GM12874 (cell line): ENCODE results near the gene NRSN2.

Source experiments
- CTCF ChIP-seq: IDR thresholded peaks from 2 replicates; pipeline ENCODE4 v1.5.1; 2011; ENCODE audit warnings: low read depth, mild to moderate bottlenecking, control low read depth, low read length, moderate library complexity; ENCODE audit not compliant: insufficient read depth

Gene NRSN2

GRCh38 chr20:370151-370600 is 23.3 kb downstream of the NRSN2 start:
- TF ChIP-seq CTCF: no peak

- TF ChIP-seq CTCF: no peak
Measured at GRCh38 chr20:370977-371754, 24.3 kb downstream of the NRSN2 start.

GRCh38 chr20:371755-372542 is 25.0 kb downstream of the NRSN2 start:
- TF ChIP-seq CTCF: no peak

GRCh38 chr20:373171-373890 is 26.4 kb downstream of the NRSN2 start:
- TF ChIP-seq CTCF: no peak

- TF ChIP-seq CTCF: no peak
Measured at GRCh38 chr20:375265-375889, 28.5 kb downstream of the NRSN2 start.

GRCh38 chr20:376089-376488 is 29.2 kb downstream of the NRSN2 start:
- no peak for TF ChIP-seq CTCF

GRCh38 chr20:376750-377149 is 29.8 kb downstream of the NRSN2 start:
- no peak for TF ChIP-seq CTCF
